B cell (primary cell): Measurements from ENCODE around the gene ZC3H7B. TPM values are rescaled to one million over a fixed set of nuclear protein-coding genes. Genes with fewer than 3 reads are reported as not detected.

Experiments
- ATAC-seq: fragments of 200-7000 bp; cut with Tn5 transposase; one replicate; pipeline ENCODE4 v1.10.0; 2021; ENCODE audit warnings: low read depth, mild to moderate bottlenecking, moderate number of reproducible peaks, moderate library complexity
- CTCF ChIA-PET: fragments of 350-600 bp; sonication (Branson Sonifier 250); formaldehyde crosslinking; loops from one replicate; lab custom pipeline; 2021; ENCODE audit warnings: antibody characterized with exemption, inconsistent platforms; lab: Charles Lee
- POLR2A ChIA-PET: fragments of 350-600 bp; sonication (Branson Sonifier 250); formaldehyde crosslinking; loops from one replicate; lab custom pipeline; 2021; ENCODE audit warnings: antibody characterized with exemption; lab: Charles Lee
- DNase-seq: peaks from one replicate; pipeline ENCODE4 v3.0.0; 2013
- H2AFZ ChIP-seq: 2 replicates; pipeline ENCODE4 v1.6.1; 2012; ENCODE audit warnings: mild to moderate bottlenecking, low read depth, low read length; ENCODE audit not compliant: insufficient read depth, poor library complexity, severe bottlenecking
- H3K27ac ChIP-seq, 2 donors: 1 replicate in 1 of 2; 2 replicates in 1 of 2; pipeline ENCODE4 v1.5.1; 2012 to 2013; ENCODE audit warnings: low read length in 2 of 2, mild to moderate bottlenecking in 2 of 2, moderate library complexity in 1 of 2
- H3K27me3 ChIP-seq, 4 experiments: fragments of 200-600 bp in 1 of 4; sonication (generic) in 1 of 4; replicated peaks in 1 of 4; 1 replicate in 2 of 4; 2 replicates in 2 of 4; pipeline versions ENCODE4 v1.6.1 to v1.7.0; 2013 to 2016; ENCODE audit warnings: low read length in 3 of 4, mild to moderate bottlenecking in 2 of 4, mixed read lengths in 1 of 4, moderate library complexity in 1 of 4; ENCODE audit not compliant: insufficient read depth in 4 of 4, control insufficient read depth in 3 of 4; ENCODE audit errors: control extremely low read depth in 1 of 4
- H3K36me3 ChIP-seq, 2 experiments: replicated peaks in 1 of 2; 1 replicate in 1 of 2; 2 replicates in 1 of 2; pipeline versions ENCODE4 v1.6.1 to v1.7.1; 2013; ENCODE audit warnings: low read length in 1 of 2; ENCODE audit not compliant: insufficient read depth in 2 of 2, control insufficient read depth in 1 of 2; ENCODE audit errors: control extremely low read depth in 1 of 2, extremely low read depth in 1 of 2
- H3K4me1 ChIP-seq, 2 donors: fragments of 200-600 bp in 1 of 2; sonication (generic) in 1 of 2; 1 replicate in 1 of 2; 2 replicates in 1 of 2; pipeline versions ENCODE4 v1.5.1 to v1.6.1; 2013 to 2017; ENCODE audit warnings: low read length in 2 of 2; ENCODE audit not compliant: control insufficient read depth in 2 of 2, insufficient read depth in 2 of 2
- H3K4me2 ChIP-seq: replicated peaks from 2 replicates; pipeline ENCODE3; 2012; ENCODE audit warnings: mild to moderate bottlenecking, low read depth, low read length; ENCODE audit not compliant: poor library complexity, severe bottlenecking
- H3K4me3 ChIP-seq, 5 experiments: fragments of 200-600 bp in 1 of 5; sonication (generic) in 1 of 5; 1 replicate in 3 of 5; 2 replicates in 2 of 5; pipeline versions ENCODE4 v1.5.1 to v1.7.0; 2011 to 2016; ENCODE audit warnings: low read length in 4 of 5, mild to moderate bottlenecking in 4 of 5, low read depth in 2 of 5, control low read depth in 1 of 5, moderate library complexity in 1 of 5; ENCODE audit not compliant: insufficient read depth in 1 of 5; ENCODE audit errors: control extremely low read depth in 1 of 5, extremely low read depth in 1 of 5
- H3K79me2 ChIP-seq: fragments of 200-600 bp; sonication (generic); one replicate; pipeline ENCODE4 v1.6.0; 2016; ENCODE audit warnings: low read length; ENCODE audit not compliant: control insufficient read depth, insufficient read depth
- H3K9ac ChIP-seq: fragments of 200-600 bp; sonication (generic); 2 replicates; pipeline ENCODE4 v1.6.1; 2017; ENCODE audit warnings: mild to moderate bottlenecking, low read length, moderate library complexity
- H3K9me3 ChIP-seq, 3 donors: one replicate each; pipeline versions ENCODE4 v1.6.1 to v1.7.1; 2013; ENCODE audit warnings: low read length in 2 of 3; ENCODE audit not compliant: control insufficient read depth in 2 of 3, insufficient read depth in 1 of 3; ENCODE audit errors: control extremely low read depth in 1 of 3
- H4K20me1 ChIP-seq: 2 replicates; pipeline ENCODE4 v1.6.0; 2012; ENCODE audit warnings: mild to moderate bottlenecking, low read length; ENCODE audit not compliant: insufficient read depth, control insufficient read depth, poor library complexity, severe bottlenecking
- H3K27ac Mint-ChIP-seq: one replicate; pipeline ENCODE4 v1.8.0; 2021; ENCODE audit warnings: mixed read lengths
- H3K27me3 Mint-ChIP-seq: one replicate; pipeline ENCODE4 v1.8.0; 2021; ENCODE audit warnings: mixed read lengths
- H3K4me1 Mint-ChIP-seq: one replicate; pipeline ENCODE4 v1.8.0; 2021; ENCODE audit warnings: mixed read lengths
- H3K4me3 Mint-ChIP-seq: one replicate; pipeline ENCODE4 v1.8.0; 2021; ENCODE audit warnings: mixed read lengths
- H3K9me3 Mint-ChIP-seq: one replicate; pipeline ENCODE4 v1.8.0; 2022; ENCODE audit warnings: mixed read lengths; ENCODE audit not compliant: insufficient read depth
- CTCF ChIP-seq: fragments of 200-600 bp; IDR thresholded peaks from one replicate; pipeline ENCODE4 v1.8.0; 2022; ENCODE audit warnings: antibody characterized with exemption, mild to moderate bottlenecking
- EZH2 ChIP-seq: IDR thresholded peaks from 2 replicates; pipeline ENCODE4 v1.6.1; 2012; ENCODE audit warnings: borderline replicate concordance, low read depth, mild to moderate bottlenecking, moderate library complexity, low read length; ENCODE audit not compliant: insufficient read depth, poor library complexity, severe bottlenecking
- WGBS: methylation state at CpG from one replicate; pipeline ENCODE4 v1.1.5; 2013; ENCODE audit warnings: missing lambda C conversion rate; ENCODE audit not compliant: insufficient coverage; 5-methylcytosine and 5-hydroxymethylcytosine counted together
- intact Hi-C: fragments of 100-400 bp; cut with micrococcal nuclease; formaldehyde crosslinking; loops from one replicate; pipeline ENCODE4 v1.10.0; 2022
- polyA plus RNA-seq: library from polyadenylated mRNA; depleted of rRNA; stranded (reverse); fragments of >200 nt; gene quantifications from 2 replicates; pipeline ENCODE4 v1.2.3, GENCODE V29; 2012
- total RNA-seq, 2 donors: library from RNA; stranded (reverse); fragments of 120-200 nt in 1 of 2; gene quantifications; 1 replicate in 1 of 2; 2 replicates in 1 of 2; pipeline versions ENCODE4 v1.2.3 to v1.2.4, GENCODE V29; 2013 to 2022

The ZC3H7B gene
- total and polyA plus RNA-seq, 2 donors (not counting 1 experiment from before 2014, with no cell fraction given), result 29.8 to 41.9 TPM

- DNase-seq (no peak), ATAC-seq (no peak)
- H3K4me1 Mint-ChIP-seq, result no peaks in the 10 kb centered on the region
- no peaks in the 10 kb centered on the region for H3K27me3 ChIP-seq
- no peak overlapping the region for H3K4me3 ChIP-seq
- no peaks in the 10 kb centered on the region for H3K9me3 Mint-ChIP-seq
- CTCF ChIA-PET, result interaction anchor here (9.7 kb wide), 1 partner anchor 120 kb away, joined by 177 read pairs; no protein-coding TSS in a partner anchor
- H3K9ac ChIP-seq, result no peak overlapping the region
- POLR2A ChIA-PET, result no interaction called here
- no peak overlapping the region for H3K27ac ChIP-seq
- H3K9me3 ChIP-seq, result no peaks in the 10 kb centered on the region
- no peak for TF ChIP-seq CTCF
- no peak for TF ChIP-seq EZH2
- intact Hi-C loops, result no loop called here
- no peak overlapping the region for H3K4me3 Mint-ChIP-seq
- peaks cover 0 to 20% of the 10 kb centered on the region in 2 experiments for H3K36me3 ChIP-seq
- 96% methylated on average over 17 of the region's 19 CpGs for WGBS
- no peaks in the 10 kb centered on the region for H3K4me1 ChIP-seq
- H4K20me1 ChIP-seq, result no peaks in the 10 kb centered on the region
- H3K79me2 ChIP-seq, result no peaks in the 10 kb centered on the region
- H3K27me3 Mint-ChIP-seq, result no peaks in the 10 kb centered on the region
- H2AFZ ChIP-seq, result no peak overlapping the region
- no peak overlapping the region for H3K27ac Mint-ChIP-seq
- no peak overlapping the region for H3K4me2 ChIP-seq
Measured at GRCh38 chr22:41397143-41397811, 96.0 kb downstream of the ZC3H7B start.

GRCh38 chr22:41398921-41399320, 97.6 kb downstream of the ZC3H7B start:
- H3K27ac Mint-ChIP-seq, result no peak overlapping the region
- Histone ChIP-seq H3K4me1 (peaks cover 0 to 4% of the 10 kb centered on the region in 2 donors), H3K4me2 (no peak overlapping the region), H3K27ac (no peak overlapping the region), H3K79me2 (no peaks in the 10 kb centered on the region), H3K27me3 (no peaks in the 10 kb centered on the region), H3K4me3 (no peak overlapping the region), H3K9ac (no peak overlapping the region), H3K36me3 (peaks cover 0 to 20% of the 10 kb centered on the region in 2 experiments), H3K9me3 (no peaks in the 10 kb centered on the region), H2AFZ (no peak overlapping the region), H4K20me1 (no peaks in the 10 kb centered on the region)
- no peaks in the 10 kb centered on the region for H3K9me3 Mint-ChIP-seq
- no peak overlapping the region for H3K4me3 Mint-ChIP-seq
- no peak for ATAC-seq
- DNase-seq, result no peak
- ChIA-PET POLR2A (no interaction called here), CTCF (interaction anchor here (2.2 to 9.7 kb wide), 3 partner anchors 118 to 134 kb away, joined by 8 to 177 read pairs (median 20); no protein-coding TSS in a partner anchor)
- peaks cover 5% of the 10 kb centered on the region for H3K4me1 Mint-ChIP-seq
- H3K27me3 Mint-ChIP-seq, result no peaks in the 10 kb centered on the region
- intact Hi-C loops, result no loop called here
- no peak for TF ChIP-seq CTCF
- no peak for TF ChIP-seq EZH2
- WGBS, result 83% methylated on average over 1 of the region's 8 CpGs
